CD4-positive, alpha-beta T cell treated with Interleukin-4 for 4 hours (primary cell): Measurements from ENCODE around the gene SWAP70.
"Not testable (repeated sequence)": the region's sequence is repeated elsewhere in the genome, so short reads cannot be mapped to it uniquely, and the experiment has no call there.

Experiments
- DNase-seq: peaks from one replicate; pipeline ENCODE4 v3.0.0-alpha.2; 2020

SWAP70 gene

DNA sequence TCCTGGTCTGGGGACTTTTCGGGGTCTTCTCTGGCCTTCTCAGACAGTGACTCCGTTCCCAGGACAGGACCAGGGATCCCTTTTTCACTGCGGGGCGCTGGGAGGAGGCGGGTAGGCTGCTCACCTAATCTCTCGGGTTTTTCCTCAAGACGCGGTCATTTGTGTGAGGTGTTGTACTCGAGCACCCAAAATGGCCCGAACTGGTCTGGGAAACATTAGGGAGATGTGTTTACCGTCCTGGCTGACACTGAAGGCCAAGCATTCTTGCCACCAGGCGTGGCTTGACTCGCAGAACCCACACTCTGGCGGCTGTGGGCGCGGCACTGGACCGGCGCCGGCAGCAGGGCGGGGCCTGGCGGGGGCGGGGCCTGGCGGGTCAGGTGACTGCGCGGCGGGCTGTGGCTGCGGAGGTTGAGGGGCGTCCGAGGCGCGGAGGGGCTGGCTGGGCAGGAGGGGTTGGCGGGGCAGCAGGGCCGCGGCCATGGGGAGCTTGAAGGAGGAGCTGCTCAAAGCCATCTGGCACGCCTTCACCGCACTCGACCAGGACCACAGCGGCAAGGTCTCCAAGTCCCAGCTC is at the start of gene SWAP70:
Gene SWAP70 (plus strand): TSS at position 379 of the 577 bp plus-strand sequence. CDS start 103 bp downstream, at position 482.
- DNase-seq = peak; percentile 61

DNA sequence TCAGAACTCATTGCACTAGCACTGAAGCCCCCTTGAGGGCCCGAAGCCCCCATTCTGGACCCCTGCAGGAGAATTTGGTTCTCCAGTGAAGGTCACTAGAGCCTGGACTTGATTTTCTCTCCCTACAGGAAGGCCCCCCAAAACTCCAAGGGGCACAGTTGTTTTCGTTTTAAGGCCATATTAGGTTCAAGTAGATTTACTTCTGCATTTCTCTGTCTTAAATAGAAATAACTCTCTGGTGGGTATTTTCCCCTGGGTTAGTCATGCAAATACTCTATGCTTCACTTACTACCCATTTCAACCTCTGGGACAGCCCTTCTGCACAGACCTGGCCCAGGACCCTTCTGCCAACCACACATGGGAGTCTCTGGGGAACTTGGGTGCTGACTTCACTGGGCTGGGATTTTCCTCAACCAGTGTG is 48.8 kb upstream of the SWAP70 start:
- DNase-seq = peak; percentile 11

DNA sequence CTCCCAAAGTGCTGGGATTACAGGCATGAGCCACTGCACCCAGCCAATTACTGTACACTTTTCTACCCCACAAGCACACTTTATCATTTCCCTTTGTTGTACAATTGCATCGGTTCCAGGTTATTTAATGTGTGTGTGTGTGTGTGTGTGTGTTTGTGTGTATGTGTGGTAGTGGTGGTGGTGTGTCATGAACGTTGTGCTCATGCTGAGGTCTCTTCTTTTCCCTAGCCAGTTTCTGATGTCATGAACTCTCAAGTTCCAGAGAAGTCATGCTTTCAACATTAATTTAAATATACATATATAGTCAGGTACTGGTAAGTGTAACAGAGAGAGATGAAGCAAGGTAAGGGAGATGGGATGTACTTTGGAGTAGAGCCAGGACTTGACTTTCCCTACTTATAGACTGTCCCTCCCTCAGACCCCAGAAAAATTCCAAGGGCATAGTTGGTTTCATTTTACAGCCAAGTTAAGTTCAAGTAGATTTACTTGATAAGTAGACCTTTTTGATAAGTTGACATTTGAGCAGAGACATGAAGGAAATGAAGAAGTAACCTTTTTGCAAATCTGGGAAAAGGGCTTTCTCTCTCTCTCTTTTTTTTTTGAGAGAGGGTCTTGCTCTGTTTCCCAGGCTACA is 47.7 kb upstream of the SWAP70 start:
- DNase-seq = no peak

DNA sequence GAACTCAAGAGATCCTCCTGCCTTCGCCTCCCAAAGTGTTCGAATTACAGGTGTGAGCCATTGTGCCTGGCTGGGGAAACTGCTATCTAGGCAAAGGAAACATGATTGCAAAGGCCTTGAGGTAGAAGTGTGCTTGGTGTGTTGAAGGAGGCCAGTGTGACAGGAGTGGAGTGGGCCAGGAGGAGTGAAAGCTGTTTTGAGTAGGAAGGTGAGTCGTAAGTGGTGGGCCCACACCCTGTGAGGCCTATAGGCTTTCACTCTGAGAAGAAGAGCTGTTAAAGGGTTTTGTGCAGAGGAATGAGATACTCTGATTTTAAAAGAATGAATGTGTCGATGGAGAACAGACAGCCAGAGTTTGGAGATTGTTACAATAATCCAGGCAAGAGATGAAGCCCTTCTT is 47.0 kb upstream of the SWAP70 start:
- no peak for DNase-seq

DNA sequence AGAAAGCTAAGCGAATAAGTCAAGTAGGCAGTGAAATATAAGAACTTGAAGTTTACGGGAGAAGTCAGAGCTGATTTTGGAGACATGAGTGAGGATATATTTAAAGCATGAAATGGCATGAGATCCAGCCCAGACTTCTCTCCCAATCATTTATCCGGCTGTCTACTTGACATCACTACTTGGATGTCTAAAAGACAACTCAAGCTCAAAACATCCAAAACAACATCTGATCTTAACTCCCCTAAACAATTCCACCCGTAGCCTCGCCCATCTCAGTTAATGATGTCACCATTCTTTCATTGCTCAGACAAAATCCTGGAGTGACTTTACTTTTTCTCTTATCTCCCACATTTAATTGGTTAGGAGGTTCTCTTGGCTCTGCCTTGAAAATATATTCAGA is 45.9 kb upstream of the SWAP70 start:
- no peak for DNase-seq

DNA sequence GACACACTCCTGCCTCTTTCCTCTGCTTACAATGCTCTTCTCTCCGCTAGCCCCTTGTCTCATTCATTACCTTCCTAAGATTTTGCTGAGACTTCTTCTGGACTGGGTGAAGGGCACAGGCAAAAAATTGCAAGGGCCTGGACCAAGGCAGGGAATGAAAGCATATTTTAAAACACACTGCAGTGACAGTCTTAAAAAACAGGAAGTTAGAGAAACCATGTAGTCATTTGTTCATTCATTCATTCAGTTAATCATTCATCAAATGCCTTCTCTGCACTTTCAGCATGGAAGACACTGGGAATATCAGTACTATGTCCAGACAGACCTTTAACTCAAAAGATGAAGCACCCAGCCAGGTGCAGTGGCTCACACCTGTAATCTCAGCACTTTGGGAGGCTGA is 44.9 kb upstream of the SWAP70 start:
- no peak for DNase-seq

DNA sequence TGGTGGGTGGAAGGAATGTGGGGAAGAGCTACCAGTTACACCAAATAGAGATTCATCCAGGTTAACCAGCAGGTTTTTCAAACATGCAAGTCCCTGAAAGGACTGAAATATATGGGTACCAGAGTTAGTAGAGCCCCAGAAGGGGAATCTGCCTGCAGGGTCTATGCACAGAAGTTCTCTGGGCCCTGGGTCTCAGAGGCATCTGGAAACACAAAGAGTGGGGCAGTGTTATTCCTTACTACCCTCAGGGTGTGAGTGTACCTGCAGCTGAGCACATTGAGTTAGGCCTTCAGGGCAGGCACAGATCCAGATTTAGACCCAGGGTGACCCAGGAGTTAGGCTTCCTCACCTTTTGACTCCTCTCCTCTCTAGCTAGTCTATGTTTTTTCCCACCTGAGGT is 43.9 kb upstream of the SWAP70 start:
- no peak for DNase-seq

DNA sequence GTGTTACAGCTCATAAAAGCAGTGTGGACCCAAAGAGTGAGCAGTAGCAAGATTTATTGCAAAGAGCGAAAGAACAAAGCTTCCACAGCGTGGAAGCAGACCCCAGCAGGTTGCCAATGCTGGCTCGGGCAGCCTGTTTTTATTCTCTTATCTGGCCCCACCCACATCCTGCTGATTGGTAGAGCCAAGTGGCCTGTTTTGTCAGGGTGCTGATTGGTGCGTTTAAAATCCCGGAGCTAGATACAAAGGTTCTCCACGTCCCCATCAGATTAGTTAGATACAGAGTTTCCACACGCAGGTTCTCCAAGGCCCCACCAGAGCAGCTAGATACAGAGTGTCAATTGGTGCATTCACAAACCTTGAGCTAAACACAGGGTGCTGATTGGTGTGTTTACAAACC is 41.5 kb upstream of the SWAP70 start:
- DNase-seq = not testable (repeated sequence)

DNA sequence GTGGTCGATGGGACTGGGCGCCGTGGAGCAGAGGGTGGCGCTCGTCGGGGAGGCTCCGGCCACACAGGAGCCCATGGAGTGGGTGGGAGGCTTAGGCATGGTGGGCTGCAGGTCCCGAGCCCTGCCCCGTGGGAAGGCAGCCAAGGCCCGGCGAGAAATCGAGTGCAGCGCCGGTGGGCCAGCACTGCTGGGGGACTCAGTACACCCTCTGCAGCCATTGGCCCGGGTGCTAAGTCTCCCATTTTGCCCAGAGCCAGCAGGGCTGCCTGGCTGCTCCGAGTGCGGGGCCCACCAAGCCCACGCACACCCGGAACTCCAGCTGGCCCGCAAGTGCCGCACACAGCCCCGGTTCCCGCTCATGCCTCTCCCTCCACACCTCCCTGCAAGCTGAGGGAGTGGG is 40.8 kb upstream of the SWAP70 start:
- DNase-seq = not testable (repeated sequence)

DNA sequence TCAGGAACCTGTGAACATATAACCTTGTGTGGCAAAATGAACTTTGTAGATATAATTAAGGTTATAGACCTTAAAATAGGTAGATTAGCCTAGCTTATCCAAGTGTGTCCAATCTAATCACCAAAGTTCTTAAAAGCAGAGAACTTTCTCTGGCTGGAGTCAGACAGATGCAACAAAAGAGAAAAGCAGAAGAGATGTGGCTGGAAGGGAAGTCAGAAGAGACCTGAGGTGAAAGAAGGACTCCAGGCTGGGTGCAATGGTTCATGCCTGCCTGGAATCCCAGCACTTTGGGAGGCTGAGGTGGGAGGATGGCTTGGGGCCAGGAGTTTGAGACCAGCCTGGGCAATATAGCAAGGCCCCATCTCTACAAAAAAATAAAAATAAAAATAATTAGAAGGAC is 39.4 kb upstream of the SWAP70 start:
- no peak for DNase-seq

DNA sequence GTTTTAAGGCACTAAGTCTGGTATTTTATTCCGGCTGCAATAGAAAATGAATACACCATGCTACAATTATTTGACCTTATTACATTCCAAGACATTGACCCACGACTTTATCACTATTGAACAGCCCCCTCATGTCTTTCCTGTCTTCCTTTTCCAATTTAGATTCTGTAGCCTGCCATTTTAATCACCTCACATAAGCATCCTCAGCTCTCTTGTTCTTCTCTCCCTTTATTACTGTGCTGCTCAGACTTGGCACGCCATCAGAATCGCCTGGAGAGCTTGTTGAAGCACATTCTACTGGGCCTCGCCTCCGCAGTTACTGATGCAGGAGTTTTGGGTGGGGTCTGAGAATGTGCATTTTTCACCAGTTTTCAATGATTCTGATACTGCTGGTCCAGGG is 38.7 kb upstream of the SWAP70 start:
- DNase-seq = no peak

DNA sequence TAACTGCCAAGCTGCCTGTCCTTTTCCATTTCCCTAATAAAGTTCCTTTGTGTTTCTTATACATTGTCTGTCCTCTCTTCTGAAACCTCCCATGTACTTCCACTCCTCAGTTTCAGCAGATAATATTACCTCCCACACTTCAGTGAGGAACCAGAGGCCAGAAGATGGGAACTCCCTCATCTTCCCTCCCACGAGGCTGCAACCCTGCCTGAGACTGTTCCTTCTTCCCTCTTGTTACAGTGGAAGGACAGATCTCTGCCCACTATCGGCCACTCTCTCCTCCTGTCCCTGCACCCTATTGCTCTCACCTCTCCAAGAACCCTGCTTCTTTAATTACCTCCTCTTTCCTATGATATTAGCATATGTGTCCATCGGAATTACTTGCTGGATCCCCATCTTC is 38.1 kb upstream of the SWAP70 start:
- no peak for DNase-seq

DNA sequence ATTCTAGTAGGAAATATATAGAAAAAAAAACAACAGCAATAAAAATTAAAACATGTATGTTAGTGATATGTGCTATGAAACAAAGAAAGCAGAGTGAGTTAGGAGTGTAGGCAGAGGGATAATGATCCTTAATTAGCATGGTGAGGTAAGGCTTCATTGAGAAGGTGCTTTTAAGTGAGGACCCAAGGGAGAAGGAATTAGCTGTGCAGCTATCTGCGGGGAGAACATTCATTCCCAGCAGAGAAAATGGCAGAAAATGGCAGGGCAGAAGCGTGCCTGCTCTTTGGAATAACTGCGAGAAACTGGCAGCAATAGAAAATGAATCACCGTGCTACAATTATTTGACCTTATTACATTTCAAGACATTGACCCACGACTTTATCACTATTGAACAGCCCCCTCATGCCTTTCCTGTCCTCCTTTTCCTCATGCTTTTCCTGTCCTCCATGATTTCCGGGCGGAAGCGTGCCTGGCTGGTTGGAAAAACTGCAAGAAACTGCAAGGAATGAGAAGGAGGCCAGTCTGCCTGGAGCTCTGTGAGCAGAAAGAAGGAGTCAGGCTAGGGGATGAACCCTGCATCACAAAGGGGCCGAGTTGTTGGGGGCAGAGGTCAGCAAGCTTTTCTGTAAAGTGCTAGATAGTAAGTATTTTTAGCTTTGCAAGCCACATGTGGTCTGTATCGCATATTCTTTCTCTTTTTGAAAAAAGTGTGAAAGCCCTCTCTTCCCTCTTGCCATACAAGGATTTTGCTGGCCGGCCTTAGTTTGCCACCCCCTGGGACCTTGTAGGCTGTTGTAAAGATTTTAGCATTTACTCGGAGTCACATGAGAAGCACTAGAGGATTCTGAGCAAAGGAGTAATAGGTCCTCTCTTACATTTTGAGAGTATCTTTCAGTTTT is 37.1 kb upstream of the SWAP70 start:
- no peak for DNase-seq

DNA sequence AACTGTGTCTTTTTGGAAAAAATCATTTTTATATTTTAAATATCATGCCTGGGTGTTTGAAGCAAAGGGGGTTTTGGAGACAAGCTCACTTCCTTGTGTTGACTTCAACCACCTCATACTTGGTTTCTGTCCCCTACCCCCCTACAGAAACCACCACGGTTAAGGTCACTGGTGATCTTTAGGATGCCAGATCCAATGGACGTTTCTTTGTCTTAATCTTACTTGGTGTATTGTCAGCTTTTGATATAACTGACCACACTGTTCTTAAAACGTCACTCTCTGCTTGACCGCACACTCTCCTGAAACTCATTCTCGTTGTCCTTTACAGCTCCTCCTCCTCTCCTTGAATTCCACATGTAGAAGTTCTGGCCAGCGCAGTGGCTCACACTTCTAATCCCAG is 34.8 kb upstream of the SWAP70 start:
- no peak for DNase-seq

DNA sequence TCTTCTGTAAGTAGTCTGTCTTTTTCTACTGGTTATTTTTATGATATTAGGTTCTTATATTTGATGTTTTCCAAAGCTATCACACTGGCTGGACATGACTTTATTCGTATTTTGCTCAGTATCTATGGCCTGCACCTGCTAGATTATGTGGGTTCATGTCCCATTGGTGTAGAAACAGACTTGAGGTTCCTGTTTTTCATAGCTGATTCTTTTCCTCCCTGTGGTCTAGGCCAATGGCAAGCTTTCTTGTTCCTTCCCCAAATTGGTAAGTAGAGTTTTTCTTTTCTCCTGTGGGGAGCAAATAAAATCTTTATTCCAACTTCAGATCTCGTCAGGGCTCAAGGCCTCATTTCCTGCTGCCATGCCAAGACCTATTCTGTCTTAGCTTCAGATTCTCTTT is 30.2 kb upstream of the SWAP70 start:
- no peak for DNase-seq

DNA sequence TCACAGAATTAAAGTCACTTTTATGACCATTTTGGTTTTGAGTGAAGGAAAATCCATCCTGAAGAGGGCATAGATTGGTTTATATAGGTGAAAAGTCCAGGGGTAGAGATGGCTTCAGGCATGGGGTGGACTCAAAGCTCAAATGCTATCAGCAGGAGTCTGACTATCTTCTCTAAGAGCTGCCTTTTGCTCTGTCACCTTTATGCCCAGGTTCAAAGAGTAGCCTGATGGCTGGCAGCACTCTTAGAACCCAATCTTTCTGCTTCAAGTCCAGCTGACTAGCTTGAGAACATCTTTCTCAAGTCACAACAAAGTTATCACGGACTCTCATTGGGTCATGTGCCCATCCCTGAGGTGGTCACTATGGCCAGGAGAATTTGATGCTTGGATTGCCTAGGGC is 27.2 kb upstream of the SWAP70 start:
- no peak for DNase-seq

DNA sequence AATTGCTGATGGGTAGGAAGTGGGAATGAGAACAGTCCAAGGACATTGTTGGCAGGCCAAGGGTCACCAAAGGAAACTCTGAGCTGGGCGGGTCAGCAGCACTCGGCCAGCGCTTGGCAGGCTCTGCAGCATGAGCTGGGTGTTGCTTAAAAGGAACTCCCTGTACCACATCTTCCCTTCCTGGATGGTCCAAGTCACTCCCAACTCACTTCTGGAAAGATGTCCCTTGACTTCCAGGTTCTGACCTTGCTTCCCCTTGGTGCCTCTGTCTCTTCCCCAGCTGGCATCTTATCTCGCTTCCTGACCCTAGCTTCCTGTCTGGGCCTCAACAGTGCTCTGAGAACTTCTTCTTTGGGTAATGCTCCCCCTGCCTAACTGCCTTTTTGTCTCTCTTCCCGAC is 24.8 kb upstream of the SWAP70 start:
- DNase-seq = no peak

DNA sequence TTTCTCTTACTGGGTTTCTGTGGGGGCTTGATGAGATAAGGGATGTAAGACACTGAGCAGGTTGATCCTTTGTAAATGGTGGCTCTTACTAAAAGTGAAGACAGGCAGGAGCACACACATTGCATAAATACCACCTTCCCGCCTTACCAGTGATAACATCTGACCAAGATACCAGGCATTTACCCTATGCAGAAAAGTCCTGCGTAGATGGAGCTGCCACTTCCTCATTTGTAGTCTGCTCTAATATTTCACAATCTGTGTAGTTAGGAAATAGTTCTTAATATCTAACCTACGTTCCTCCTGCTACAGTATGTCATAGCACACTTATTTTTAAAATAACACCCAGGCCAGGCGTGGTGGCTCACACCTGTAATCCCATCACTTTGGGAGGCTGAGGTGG is 23.9 kb upstream of the SWAP70 start:
- DNase-seq = no peak

DNA sequence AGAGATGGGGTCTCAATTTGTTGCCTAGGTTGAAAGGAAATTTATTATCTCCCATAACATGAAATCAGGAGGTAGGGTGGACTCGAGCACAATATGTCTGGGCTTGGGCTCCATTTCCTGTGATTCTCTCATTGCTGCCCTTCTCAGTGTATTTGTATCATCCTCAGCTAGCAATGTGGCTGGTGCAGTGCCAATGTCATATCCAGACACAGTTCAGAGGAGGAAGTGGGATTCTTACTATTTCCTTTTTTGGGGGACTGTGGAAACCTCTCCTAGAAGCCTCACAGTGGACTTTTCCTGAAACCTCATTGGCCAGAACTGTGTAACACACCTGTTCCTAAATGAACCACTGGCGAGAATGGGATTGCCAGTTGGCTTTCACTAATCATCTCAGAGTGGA is 21.0 kb upstream of the SWAP70 start:
- no peak for DNase-seq

DNA sequence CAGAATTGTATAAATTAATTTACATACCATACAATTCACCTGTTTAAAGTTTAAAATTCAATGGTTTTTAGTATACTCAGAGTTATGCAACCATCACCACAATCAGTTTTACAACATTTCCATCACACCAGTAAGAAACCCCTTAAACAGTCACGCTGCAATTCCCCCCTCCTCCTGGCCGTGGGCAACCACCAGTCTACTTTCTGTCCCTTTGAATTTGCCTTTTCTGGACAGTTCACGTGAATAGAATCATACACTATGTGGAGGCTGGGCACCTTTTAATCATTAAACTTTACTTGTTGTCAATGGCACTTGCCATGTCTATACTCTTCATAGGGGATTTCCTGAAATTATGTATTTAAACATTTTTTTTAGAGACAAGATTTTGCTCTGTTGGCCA is 20.1 kb upstream of the SWAP70 start:
- DNase-seq = no peak

DNA sequence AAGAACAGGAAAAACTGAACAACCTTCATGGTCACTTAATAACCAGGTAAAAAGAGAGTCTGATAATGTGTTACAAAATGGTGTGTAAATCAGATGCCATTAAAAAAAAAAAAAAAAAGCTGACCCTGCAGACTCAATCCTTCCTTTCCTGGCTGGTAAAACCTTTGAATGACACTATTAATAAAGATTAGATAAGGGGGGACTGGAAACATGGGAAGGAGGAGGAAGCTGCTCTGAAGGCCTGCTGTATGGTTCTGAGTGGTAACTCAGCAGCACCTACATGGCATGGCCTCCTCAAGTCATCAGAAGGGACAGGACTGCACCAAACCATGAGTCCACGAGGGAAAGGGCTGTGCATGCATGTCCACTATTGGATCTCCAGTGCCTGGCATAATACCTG is 18.0 kb upstream of the SWAP70 start:
- no peak for DNase-seq

DNA sequence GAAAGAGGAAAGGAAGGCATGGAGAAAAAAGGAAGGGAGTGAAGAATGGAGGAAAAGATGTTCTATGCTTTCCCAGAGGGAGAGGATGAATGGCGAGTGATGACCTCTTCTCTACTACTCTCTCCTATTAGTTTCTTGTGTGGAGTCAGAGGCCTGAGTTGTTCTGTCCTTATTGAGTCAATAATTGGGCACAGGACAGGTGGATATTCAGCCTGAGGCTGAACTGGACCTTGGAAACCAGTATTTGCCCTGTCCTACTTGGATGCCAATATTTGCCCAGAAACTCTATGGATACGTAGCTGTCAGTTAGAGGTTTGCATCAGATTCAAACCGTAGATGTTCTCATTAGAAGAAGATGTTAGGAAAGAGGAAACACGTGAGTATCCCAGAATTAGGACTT is 17.6 kb upstream of the SWAP70 start:
- DNase-seq = no peak

DNA sequence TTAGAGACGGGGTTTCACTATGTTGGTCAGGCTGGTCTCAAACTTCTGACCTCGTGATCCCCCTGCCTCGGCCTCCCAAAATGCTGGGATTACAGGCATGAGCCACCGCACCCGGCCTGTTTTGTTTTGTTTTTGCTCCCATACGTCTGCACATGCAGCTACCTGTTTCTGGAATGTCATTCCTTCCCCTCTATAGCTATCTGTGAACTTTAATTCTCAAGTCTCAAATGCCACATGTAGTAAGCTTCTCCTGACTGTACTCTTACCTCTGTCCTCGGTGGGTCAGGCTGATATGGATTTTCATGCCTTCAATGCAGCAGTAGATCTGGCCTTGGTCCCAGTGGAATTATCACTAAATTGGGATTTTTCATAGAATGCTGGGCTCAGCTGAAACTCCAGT is 12.4 kb upstream of the SWAP70 start:
- no peak for DNase-seq
